AG10803 (cell line): ENCODE measurements around the gene AKT1.
"Not testable (repeated sequence)": the region's sequence is repeated elsewhere in the genome, so short reads cannot be mapped to it uniquely, and the experiment has no call there.

Experiments used
- DNase-seq: peaks from one replicate; pipeline ENCODE4 v3.0.0; 2010; ENCODE audit warnings: low read depth
- H3K4me3 ChIP-seq: 2 replicates; pipeline ENCODE4 v1.5.1; 2011; ENCODE audit warnings: mild to moderate bottlenecking, low read length, control low read depth
- TF ChIP-seq, protein P1 (sequence below): conservative IDR thresholded peaks from 2 replicates; pipeline ENCODE4 v1.5.1; 2011; ENCODE audit warnings: mild to moderate bottlenecking, low read length, control low read depth, inconsistent platforms

AKT1 gene

GRCh38 chr14:104730487-104730886 lies 65.1 kb downstream of the AKT1 start:
- H3K4me3 ChIP-seq, result no peak overlapping the region
- TF ChIP-seq, protein P1, sequence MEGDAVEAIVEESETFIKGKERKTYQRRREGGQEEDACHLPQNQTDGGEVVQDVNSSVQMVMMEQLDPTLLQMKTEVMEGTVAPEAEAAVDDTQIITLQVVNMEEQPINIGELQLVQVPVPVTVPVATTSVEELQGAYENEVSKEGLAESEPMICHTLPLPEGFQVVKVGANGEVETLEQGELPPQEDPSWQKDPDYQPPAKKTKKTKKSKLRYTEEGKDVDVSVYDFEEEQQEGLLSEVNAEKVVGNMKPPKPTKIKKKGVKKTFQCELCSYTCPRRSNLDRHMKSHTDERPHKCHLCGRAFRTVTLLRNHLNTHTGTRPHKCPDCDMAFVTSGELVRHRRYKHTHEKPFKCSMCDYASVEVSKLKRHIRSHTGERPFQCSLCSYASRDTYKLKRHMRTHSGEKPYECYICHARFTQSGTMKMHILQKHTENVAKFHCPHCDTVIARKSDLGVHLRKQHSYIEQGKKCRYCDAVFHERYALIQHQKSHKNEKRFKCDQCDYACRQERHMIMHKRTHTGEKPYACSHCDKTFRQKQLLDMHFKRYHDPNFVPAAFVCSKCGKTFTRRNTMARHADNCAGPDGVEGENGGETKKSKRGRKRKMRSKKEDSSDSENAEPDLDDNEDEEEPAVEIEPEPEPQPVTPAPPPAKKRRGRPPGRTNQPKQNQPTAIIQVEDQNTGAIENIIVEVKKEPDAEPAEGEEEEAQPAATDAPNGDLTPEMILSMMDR, result no peak
- no peak for DNase-seq

DNA sequence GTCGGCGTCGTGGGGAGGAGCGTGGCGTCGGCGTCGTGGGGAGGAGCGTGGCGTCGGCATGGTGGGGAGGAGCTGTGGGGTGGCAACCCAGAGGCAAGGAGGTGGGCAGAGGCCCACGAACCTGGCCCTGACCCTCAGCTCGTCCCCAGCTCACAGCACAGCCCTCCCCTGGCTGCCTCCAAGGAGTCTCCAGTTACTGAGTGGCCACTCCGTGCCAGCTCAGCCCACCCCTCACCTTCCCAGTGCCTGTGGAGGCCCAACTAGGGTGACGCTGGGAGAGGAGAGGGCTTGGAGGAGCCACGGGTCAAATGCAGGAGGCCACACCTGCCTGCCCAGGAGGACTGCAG lies 65.7 kb downstream of the AKT1 start:
- no peak for DNase-seq
- TF ChIP-seq, protein P1, result no peak
- no peak overlapping the region for H3K4me3 ChIP-seq

- not testable (repeated sequence) for DNase-seq
Measured at GRCh38 chr14:104729176-104729834, 66.2 kb downstream of the AKT1 start.

DNA sequence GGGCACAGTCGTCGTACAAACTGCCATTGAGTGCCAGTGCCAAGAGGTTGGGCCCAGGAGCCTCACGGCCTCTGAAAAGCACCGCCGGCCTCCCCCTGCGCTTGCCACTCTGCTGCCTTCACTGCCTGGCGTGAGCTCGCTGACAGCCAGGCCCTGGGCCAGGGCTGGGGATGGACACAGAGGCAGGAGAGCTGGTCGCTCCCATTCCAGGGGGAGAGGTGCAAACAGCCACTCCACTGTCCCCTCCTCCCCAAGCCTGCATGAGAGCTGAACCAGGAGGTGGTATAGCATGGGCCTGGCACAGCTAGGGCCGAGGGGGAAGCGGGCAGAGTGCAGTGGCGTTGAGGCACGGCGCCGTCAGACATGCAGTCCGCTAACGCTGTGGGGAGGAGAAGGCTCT lies 66.9 kb downstream of the AKT1 start:
- no peak overlapping the region for H3K4me3 ChIP-seq
- TF ChIP-seq, protein P1, result no peak

More at GRCh38 chr14:104729176-104729834, 66.2 kb downstream of the AKT1 start:
- not testable (repeated sequence) for H3K4me3 ChIP-seq

DNA sequence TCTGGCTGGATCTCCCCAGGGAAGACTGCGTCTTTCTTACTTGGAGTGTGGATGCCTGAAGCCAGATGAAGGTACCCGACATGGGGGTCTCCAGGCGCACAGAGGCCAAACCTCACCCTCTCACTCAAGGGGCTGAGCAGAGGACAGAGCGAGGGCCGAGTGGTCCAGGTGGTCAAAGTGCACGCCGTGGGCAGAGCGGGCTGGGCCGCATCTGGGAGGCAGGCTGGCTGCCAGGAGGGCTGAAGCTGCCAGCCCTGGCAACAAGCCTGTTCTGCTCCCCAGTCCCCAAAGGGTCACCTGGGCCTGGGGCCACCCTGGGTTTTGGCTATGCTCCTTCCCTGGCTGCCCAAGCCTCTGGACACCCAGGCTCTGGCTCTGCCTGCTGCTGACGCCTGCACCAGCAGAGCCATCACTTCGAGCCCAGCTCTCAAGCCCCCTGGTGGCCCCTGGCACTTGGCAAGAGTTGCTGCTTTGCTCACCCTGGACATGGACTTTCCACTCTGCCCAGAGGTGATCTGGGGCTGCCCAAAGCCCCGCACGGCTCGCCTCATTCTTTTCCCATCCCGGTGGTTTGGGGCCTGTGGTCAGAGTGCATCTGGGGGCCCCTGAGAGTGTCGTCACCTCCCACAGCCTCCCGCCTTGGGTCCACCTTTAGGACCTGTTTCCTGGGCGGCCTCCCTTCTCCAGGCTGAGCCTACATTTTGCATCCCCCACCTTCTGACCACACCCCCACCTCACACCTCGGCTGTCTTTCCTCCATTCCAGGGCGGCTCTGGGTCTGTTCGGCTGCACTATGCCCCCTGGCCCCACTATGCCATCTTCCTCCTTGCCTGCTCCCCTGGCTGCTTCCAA lies 68.7 kb downstream of the AKT1 start:
- no peak overlapping the region for H3K4me3 ChIP-seq
- TF ChIP-seq, protein P1, result no peak
- no peak for DNase-seq

More for the DNA sequence above, 66.9 kb downstream of the AKT1 start:
- no peak for DNase-seq

DNA sequence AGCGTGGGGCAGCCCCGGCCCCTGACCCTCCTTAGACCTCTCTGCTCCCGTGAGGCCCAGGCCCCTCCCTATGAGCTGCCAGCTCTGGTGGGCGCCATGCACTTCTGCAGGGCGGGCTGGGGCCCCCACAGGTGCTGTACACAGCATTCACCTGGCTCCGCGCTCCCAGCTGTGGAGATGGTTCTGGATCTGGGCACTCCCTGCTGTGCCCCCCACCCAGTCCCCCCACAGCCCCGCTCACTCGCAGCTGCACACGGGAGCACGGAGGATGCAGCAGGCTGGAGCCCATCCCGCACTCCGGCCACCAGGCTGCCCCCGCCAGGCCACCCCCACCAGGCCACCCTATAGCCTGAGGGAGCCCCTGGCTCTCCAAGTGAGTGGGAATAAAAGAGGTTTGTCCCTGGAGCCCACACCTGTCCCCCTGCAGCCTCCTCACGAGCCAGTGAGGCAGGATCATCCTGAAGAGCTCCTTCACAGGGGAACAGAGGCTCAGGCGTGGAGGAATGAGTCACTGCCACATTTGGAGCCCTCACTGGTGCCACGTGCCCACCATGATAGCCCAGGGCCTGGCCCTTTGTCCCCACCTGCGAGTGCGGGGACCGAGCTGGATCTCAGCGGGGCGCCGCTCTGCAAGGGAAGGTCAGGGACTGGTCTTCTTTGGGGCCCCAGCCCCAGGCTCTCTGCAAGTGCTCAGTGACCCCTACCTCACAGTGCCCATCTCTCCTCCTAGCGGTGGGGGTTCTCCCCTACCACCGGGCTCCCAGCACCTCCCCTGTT lies 69.6 kb downstream of the AKT1 start:
- TF ChIP-seq, protein P1, result no peak
- no peak for DNase-seq
- H3K4me3 ChIP-seq, result no peak overlapping the region

- TF ChIP-seq, protein P1, result peak; percentile 38
- no peak for DNase-seq
- H3K4me3 ChIP-seq, result peak overlapping the region; percentile 47
Measured at GRCh38 chr14:104724981-104725771, 70.4 kb downstream of the AKT1 start.
